Activated naive CD4-positive, alpha-beta T cell treated with anti-CD3 and anti-CD28 coated beads, Interleukin-2, amount 50 U/mL, for 24 hours (primary cell): ENCODE results near the gene ACOT4.
"Not testable (repeated sequence)": the region's sequence is repeated elsewhere in the genome, so short reads cannot be mapped to it uniquely, and the experiment has no call there.

Experiments used
- H3K27ac Mint-ChIP-seq: one replicate; pipeline ENCODE4 v1.8.0; 2021; ENCODE audit warnings: mild to moderate bottlenecking, mixed read lengths
- H3K27me3 Mint-ChIP-seq: one replicate; pipeline ENCODE4 v1.8.0; 2021; ENCODE audit warnings: mixed read lengths
- H3K36me3 Mint-ChIP-seq: one replicate; pipeline ENCODE4 v1.8.0; 2021; ENCODE audit warnings: mixed read lengths
- H3K4me1 Mint-ChIP-seq: one replicate; pipeline ENCODE4 v1.8.0; 2021; ENCODE audit warnings: mixed read lengths
- H3K4me3 Mint-ChIP-seq: one replicate; pipeline ENCODE4 v1.8.0; 2021; ENCODE audit warnings: mild to moderate bottlenecking, mixed read lengths
- H3K9me3 Mint-ChIP-seq: one replicate; pipeline ENCODE4 v1.8.0; 2021; ENCODE audit warnings: mixed read lengths

Gene ACOT4, protein sequence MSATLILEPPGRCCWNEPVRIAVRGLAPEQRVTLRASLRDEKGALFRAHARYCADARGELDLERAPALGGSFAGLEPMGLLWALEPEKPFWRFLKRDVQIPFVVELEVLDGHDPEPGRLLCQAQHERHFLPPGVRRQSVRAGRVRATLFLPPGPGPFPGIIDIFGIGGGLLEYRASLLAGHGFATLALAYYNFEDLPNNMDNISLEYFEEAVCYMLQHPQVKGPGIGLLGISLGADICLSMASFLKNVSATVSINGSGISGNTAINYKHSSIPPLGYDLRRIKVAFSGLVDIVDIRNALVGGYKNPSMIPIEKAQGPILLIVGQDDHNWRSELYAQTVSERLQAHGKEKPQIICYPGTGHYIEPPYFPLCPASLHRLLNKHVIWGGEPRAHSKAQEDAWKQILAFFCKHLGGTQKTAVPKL

GRCh38 chr14:73591690-73592449 lies at the start of gene ACOT4:
Gene ACOT4, plus strand, starts transcription at chr14:73591873. Its CDS starts 87 bp downstream, at chr14:73591960.
- H3K27ac Mint-ChIP-seq: peak within 1 kb of the TSS; percentile 46
- no peaks in the 10 kb centered on the region for H3K36me3 Mint-ChIP-seq
- H3K4me3 Mint-ChIP-seq: peak within 1 kb of the TSS; percentile 79
- no peaks in the 10 kb centered on the region for H3K27me3 Mint-ChIP-seq
- no peaks in the 10 kb centered on the region for H3K9me3 Mint-ChIP-seq
- H3K4me1 Mint-ChIP-seq: peaks cover 5% of the 10 kb centered on the region

DNA sequence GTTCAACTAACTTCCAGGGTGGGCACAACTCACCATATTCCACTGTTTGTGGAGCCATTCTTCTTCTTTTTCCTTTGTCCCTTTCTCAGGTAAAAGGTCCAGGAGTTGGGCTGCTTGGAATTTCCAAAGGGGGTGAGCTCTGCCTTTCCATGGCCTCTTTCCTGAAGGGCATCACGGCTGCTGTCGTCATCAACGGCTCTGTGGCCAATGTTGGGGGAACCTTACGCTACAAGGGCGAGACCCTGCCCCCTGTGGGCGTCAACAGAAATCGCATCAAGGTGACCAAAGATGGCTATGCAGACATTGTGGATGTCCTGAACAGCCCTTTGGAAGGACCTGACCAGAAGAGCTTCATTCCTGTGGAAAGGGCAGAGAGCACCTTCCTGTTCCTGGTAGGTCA lies 48.7 kb upstream of the ACOT4 start:
- not testable (repeated sequence) for H3K27ac Mint-ChIP-seq, H3K4me3 Mint-ChIP-seq, H3K27me3 Mint-ChIP-seq, H3K36me3 Mint-ChIP-seq, H3K4me1 Mint-ChIP-seq, H3K9me3 Mint-ChIP-seq

- H3K36me3 Mint-ChIP-seq, H3K27me3 Mint-ChIP-seq, H3K9me3 Mint-ChIP-seq, H3K4me1 Mint-ChIP-seq, H3K4me3 Mint-ChIP-seq, H3K27ac Mint-ChIP-seq: not testable (repeated sequence)
Measured at GRCh38 chr14:73545353-73545752, 46.3 kb upstream of the ACOT4 start.

DNA sequence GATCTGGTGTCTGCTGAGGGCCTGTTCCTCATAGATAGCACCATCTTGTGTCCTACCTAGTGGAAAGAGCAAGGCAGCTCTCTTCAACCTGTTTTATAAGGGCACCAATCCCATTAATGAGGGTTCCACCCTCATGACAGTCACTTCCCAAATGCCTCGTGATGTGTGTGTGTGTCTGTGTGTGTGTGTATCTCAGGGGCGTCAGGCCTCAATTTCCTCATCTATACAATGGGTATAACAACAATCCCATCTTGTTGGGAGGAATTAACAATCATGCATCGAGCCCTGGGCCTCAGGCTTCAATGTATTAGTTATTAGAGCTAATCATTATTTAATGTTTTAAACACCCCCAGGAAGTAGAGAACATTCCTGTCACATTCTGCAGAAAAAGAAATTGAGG lies 42.6 kb upstream of the ACOT4 start:
- H3K27ac Mint-ChIP-seq, H3K4me3 Mint-ChIP-seq, H3K36me3 Mint-ChIP-seq, H3K9me3 Mint-ChIP-seq, H3K27me3 Mint-ChIP-seq, H3K4me1 Mint-ChIP-seq: not testable (repeated sequence)

GRCh38 chr14:73549889-73550524 lies 41.7 kb upstream of the ACOT4 start:
- not testable (repeated sequence) for H3K27ac Mint-ChIP-seq, H3K9me3 Mint-ChIP-seq, H3K36me3 Mint-ChIP-seq, H3K27me3 Mint-ChIP-seq, H3K4me3 Mint-ChIP-seq, H3K4me1 Mint-ChIP-seq

DNA sequence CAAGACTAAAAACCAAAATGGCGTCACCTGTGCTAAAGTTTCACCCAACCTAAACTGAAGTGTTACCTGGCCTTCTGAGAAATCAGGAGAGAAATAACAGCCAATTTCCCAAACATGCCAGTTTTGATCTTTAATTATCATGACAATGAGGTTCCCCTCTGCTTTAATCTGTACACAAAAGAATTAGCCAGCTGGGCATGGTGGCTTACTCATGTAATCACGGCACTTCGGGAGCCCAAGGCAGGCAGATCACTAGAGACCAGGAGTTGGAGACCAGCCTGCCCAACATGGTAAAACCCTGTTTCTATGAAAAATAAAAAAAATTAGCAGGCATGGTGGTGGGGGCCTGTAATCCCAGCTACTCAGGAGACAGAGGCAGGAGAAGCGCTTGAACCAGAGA lies 37.8 kb upstream of the ACOT4 start:
- no peak overlapping the region for H3K4me3 Mint-ChIP-seq

GRCh38 chr14:73557201-73557600 lies 34.5 kb upstream of the ACOT4 start:
- H3K36me3 Mint-ChIP-seq, H3K4me3 Mint-ChIP-seq, H3K9me3 Mint-ChIP-seq, H3K27me3 Mint-ChIP-seq, H3K27ac Mint-ChIP-seq, H3K4me1 Mint-ChIP-seq: not testable (repeated sequence)

More for the DNA sequence above, 37.8 kb upstream of the ACOT4 start:
- Mint-ChIP-seq H3K27me3 (no peaks in the 10 kb centered on the region), H3K36me3 (no peaks in the 10 kb centered on the region), H3K9me3 (no peaks in the 10 kb centered on the region), H3K4me1 (no peaks in the 10 kb centered on the region), H3K27ac (no peak overlapping the region)

DNA sequence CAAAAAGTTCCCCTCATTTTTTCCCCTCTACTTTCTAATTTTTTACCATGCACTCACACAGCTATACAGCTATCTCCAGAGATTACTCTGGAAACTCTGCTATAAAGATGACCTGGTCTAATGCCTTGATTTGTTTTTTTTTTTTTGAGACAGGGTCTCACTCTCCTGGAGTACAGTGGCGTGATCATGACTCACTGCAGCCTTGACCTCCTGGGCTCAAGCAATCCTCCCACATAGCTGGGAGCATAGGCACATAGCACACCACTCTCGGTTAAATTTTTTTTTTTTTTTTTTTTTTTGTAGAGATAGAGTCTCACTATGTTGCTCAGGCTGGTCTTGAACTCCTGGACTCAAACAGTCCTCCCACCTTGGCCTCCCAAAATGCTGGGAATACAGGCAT lies 33.4 kb upstream of the ACOT4 start:
- H3K36me3 Mint-ChIP-seq: peaks cover 10% of the 10 kb centered on the region
- not testable (repeated sequence) for H3K9me3 Mint-ChIP-seq, H3K27ac Mint-ChIP-seq, H3K4me1 Mint-ChIP-seq, H3K4me3 Mint-ChIP-seq, H3K27me3 Mint-ChIP-seq

DNA sequence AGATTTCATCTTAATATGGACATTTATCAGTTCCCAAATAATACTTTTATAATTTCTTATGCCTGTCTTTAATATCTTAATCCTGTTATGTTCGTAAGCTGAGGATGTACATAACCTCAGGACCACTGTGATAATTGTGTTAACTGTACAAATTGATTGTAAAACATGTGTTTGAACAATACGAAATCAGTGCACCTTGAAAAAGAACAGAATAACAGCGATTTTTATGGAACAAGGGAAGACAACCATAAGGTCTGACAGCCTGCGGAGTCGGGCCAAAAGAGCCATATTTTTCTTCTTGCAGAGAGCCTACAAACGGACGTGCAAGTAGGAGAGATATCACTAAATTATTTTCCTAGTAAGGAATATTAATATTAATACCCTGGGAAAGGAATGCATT lies 29.4 kb upstream of the ACOT4 start:
- not testable (repeated sequence) for H3K27me3 Mint-ChIP-seq, H3K4me3 Mint-ChIP-seq, H3K9me3 Mint-ChIP-seq, H3K27ac Mint-ChIP-seq
- Mint-ChIP-seq H3K4me1 (peaks cover 21% of the 10 kb centered on the region), H3K36me3 (peaks cover 23% of the 10 kb centered on the region)

GRCh38 chr14:73562696-73563095 lies 29.0 kb upstream of the ACOT4 start:
- H3K36me3 Mint-ChIP-seq: peaks cover 26% of the 10 kb centered on the region
- not testable (repeated sequence) for H3K4me3 Mint-ChIP-seq, H3K27ac Mint-ChIP-seq, H3K27me3 Mint-ChIP-seq, H3K9me3 Mint-ChIP-seq
- peaks cover 25% of the 10 kb centered on the region for H3K4me1 Mint-ChIP-seq

GRCh38 chr14:73566431-73566830 lies 25.2 kb upstream of the ACOT4 start:
- Mint-ChIP-seq H3K4me3 (peak overlapping the region; percentile 99), H3K36me3 (peaks cover 28% of the 10 kb centered on the region), H3K4me1 (peaks cover 44% of the 10 kb centered on the region)
- H3K27me3 Mint-ChIP-seq, H3K27ac Mint-ChIP-seq, H3K9me3 Mint-ChIP-seq: not testable (repeated sequence)

GRCh38 chr14:73566935-73567334 lies 24.7 kb upstream of the ACOT4 start:
- peaks cover 44% of the 10 kb centered on the region for H3K4me1 Mint-ChIP-seq
- H3K27me3 Mint-ChIP-seq, H3K9me3 Mint-ChIP-seq: not testable (repeated sequence)
- peak overlapping the region; percentile 99 for H3K4me3 Mint-ChIP-seq
- peak overlapping the region; percentile 10 for H3K27ac Mint-ChIP-seq
- H3K36me3 Mint-ChIP-seq: peaks cover 24% of the 10 kb centered on the region

- Mint-ChIP-seq H3K9me3 (no peaks in the 10 kb centered on the region), H3K27me3 (no peaks in the 10 kb centered on the region), H3K27ac (peak overlapping the region; percentile 10), H3K36me3 (peaks cover 25% of the 10 kb centered on the region), H3K4me3 (peak overlapping the region; percentile 99), H3K4me1 (peaks cover 44% of the 10 kb centered on the region)
Measured at GRCh38 chr14:73567358-73567757, 24.3 kb upstream of the ACOT4 start.

GRCh38 chr14:73567951-73568885 lies 23.5 kb upstream of the ACOT4 start:
- Mint-ChIP-seq H3K4me3 (peak overlapping the region; percentile 99), H3K27me3 (no peaks in the 10 kb centered on the region), H3K4me1 (peaks cover 44% of the 10 kb centered on the region), H3K36me3 (peaks cover 20% of the 10 kb centered on the region), H3K27ac (peak overlapping the region; percentile 95), H3K9me3 (no peaks in the 10 kb centered on the region)

DNA sequence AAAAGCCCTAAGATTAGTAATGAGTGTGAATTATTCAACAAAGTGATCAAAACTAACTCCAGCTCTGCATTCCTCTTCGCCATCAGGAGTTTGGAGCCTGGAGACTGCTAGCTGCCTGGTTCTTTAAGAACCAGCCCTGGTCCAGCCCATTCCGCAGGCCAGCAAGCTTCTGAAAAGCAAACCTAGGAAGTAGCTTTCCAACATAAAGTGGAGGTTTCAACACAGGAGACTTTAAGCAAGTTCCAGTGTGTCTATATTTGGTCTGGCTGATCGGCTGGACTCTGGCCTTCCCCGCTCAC lies 22.8 kb upstream of the ACOT4 start:
- peaks cover 44% of the 10 kb centered on the region for H3K4me1 Mint-ChIP-seq

More for the DNA sequence above, 22.8 kb upstream of the ACOT4 start:
- not testable (repeated sequence) for H3K9me3 Mint-ChIP-seq, H3K27me3 Mint-ChIP-seq
- H3K27ac Mint-ChIP-seq: peak overlapping the region; percentile 97
- H3K36me3 Mint-ChIP-seq: peaks cover 20% of the 10 kb centered on the region
- peak overlapping the region; percentile 99 for H3K4me3 Mint-ChIP-seq
